ENCODE results near the gene SLC10A6. TPM values are rescaled to one million over a fixed set of nuclear protein-coding genes. Genes with fewer than 3 reads are reported as not detected.

SLC10A6 gene
- total and polyA plus RNA-seq, 8 donors = 0.14 to 1.00 (median 0.26) TPM

- no peaks in the 10 kb centered on the region for H3K27me3 ChIP-seq
- H3K27ac ChIP-seq = no peak overlapping the region
- DNase-seq (no peak), FAIRE-seq (no peak), ATAC-seq (no peak)
- H3K4me3 ChIP-seq = no peak overlapping the region
- H3K4me1 ChIP-seq = no peaks in the 10 kb centered on the region
- intact Hi-C loops (cut with DNase I) = no loop called here
- no peak for TF ChIP-seq CTCF (IDR thresholded peaks at IDR 0.05)
- no peaks in the 10 kb centered on the region for H3K36me3 ChIP-seq
- 92 to 94% methylated on average over 1 of the region's 1 CpG for WGBS, 2 donors
- no peaks in the 10 kb centered on the region for H3K9me3 ChIP-seq
These were observed 7.9 kb downstream of the SLC10A6 start for GRCh38 chr4:86841309-86841708.

- ATAC-seq (no peak), DNase-seq (no peak), FAIRE-seq (no peak)
- H3K36me3 ChIP-seq = no peaks in the 10 kb centered on the region
- no peak overlapping the region for H3K27ac ChIP-seq
- H3K9me3 ChIP-seq = no peaks in the 10 kb centered on the region
- intact Hi-C loops (cut with DNase I) = no loop called here
- no peaks in the 10 kb centered on the region for H3K27me3 ChIP-seq
- WGBS, 2 donors = 82 to 93% methylated on average over 1 of the region's 1 CpG
- no peaks in the 10 kb centered on the region for H3K4me1 ChIP-seq
- no peak overlapping the region for H3K4me3 ChIP-seq
- TF ChIP-seq CTCF (IDR thresholded peaks at IDR 0.05) = no peak
These were observed 8.3 kb downstream of the SLC10A6 start for GRCh38 chr4:86840858-86841257.

GRCh38 chr4:86837691-86838503 is 11.3 kb downstream of the SLC10A6 start:
- intact Hi-C loops (cut with DNase I) = no loop called here
- Histone ChIP-seq H3K36me3 (no peaks in the 10 kb centered on the region), H3K9me3 (no peaks in the 10 kb centered on the region), H3K4me3 (no peak overlapping the region), H3K27me3 (no peaks in the 10 kb centered on the region), H3K4me1 (no peaks in the 10 kb centered on the region), H3K27ac (no peak overlapping the region)
- FAIRE-seq (no peak), ATAC-seq (no peak), DNase-seq (no peak)
- no peak for TF ChIP-seq CTCF (IDR thresholded peaks at IDR 0.05)
- 74 to 82% methylated on average over 5 of the region's 5 CpGs for WGBS, 2 donors

GRCh38 chr4:86835677-86836076 is 13.5 kb downstream of the SLC10A6 start:
- DNase-seq (no peak), FAIRE-seq (no peak), ATAC-seq (no peak)
- 85 to 97% methylated on average over 3 of the region's 3 CpGs for WGBS, 2 donors
- Histone ChIP-seq H3K4me1 (no peaks in the 10 kb centered on the region), H3K27me3 (no peaks in the 10 kb centered on the region), H3K4me3 (no peak overlapping the region), H3K9me3 (no peaks in the 10 kb centered on the region), H3K27ac (no peak overlapping the region), H3K36me3 (no peaks in the 10 kb centered on the region)
- intact Hi-C loops (cut with DNase I) = no loop called here
- no peak for TF ChIP-seq CTCF (IDR thresholded peaks at IDR 0.05)

GRCh38 chr4:86834901-86835300 is 14.3 kb downstream of the SLC10A6 start:
- no peak for TF ChIP-seq CTCF (IDR thresholded peaks at IDR 0.05)
- Histone ChIP-seq H3K36me3 (no peaks in the 10 kb centered on the region), H3K9me3 (no peaks in the 10 kb centered on the region), H3K27ac (no peak overlapping the region), H3K4me1 (no peaks in the 10 kb centered on the region), H3K27me3 (no peaks in the 10 kb centered on the region), H3K4me3 (no peak overlapping the region)
- WGBS, 2 donors = 85 to 90% methylated on average over 3 of the region's 3 CpGs
- FAIRE-seq (no peak), ATAC-seq (no peak), DNase-seq (no peak)
- intact Hi-C loops (cut with DNase I) = no loop called here

Data from pancreas (tissue), 10 donors.